ENCODE data around the gene PHACTR3. TPM values are rescaled to one million over a fixed set of nuclear protein-coding genes. Genes with fewer than 3 reads are reported as not detected.
A peak's percentile ranks its signal among the peaks of the same experiment; 100 is the strongest.

Gene PHACTR3
- total and polyA plus RNA-seq, 2 donors (not counting 3 experiments of a cell fraction or from before 2014, with no cell fraction given), result not detected

- H3K4me2 ChIP-seq (ENCODE audit: insufficient read depth, low read length), result no peak overlapping the region
- no peaks in the 10 kb centered on the region for H3K4me1 ChIP-seq (ENCODE audit: control insufficient read depth, extremely low read depth, insufficient read depth, low read length)
- ChIA-PET POLR2A (no interaction called here), CTCF (no interaction called here)
- H2AFZ ChIP-seq (ENCODE audit: low read depth, low read length), result no peak overlapping the region
- FAIRE-seq (no peak), DNase-seq (ENCODE audit: low read depth, low spot score) (no peak)
- BruUV-seq (replicated peaks), result no TSS peak
- H3K27me3 ChIP-seq (ENCODE audit: control insufficient read depth in 2 of 2, insufficient read depth in 2 of 2, low read length in 2 of 2), result no peaks in the 10 kb centered on the region
- H3K27ac ChIP-seq (ENCODE audit: insufficient read depth, low read depth, low read length), result no peak overlapping the region
- dilution Hi-C loops (cut with MboI; ENCODE audit: extremely low pct_ligation_motif_present, low sequenced_read_pairs) (no loop called here), intact Hi-C loops (cut with micrococcal nuclease) (no loop called here)
- no peaks in the 10 kb centered on the region for H3K79me2 ChIP-seq (ENCODE audit: control insufficient read depth, insufficient read depth, low read length)
- H3K36me3 ChIP-seq (ENCODE audit: control insufficient read depth in 2 of 2, extremely low read depth in 1 of 2, insufficient read depth in 2 of 2, low read length in 2 of 2), result no peaks in the 10 kb centered on the region
- H3K9me3 ChIP-seq (replicated peaks; ENCODE audit: control insufficient read depth, insufficient read depth, low read length), result no peaks in the 10 kb centered on the region
- TF ChIP-seq MAX (IDR thresholded peaks at IDR 0.05; ENCODE audit: insufficient read depth, insufficient read length) (peak; percentile 26), POLR2A (IDR thresholded peaks at IDR 0.05; ENCODE audit: low read depth, low read length) (no peak)
- H4K20me1 ChIP-seq (replicated peaks; ENCODE audit: control insufficient read depth, extremely low read depth, insufficient read depth, low read length), result no peaks in the 10 kb centered on the region
- no peak overlapping the region for H3K4me3 ChIP-seq (replicated peaks in 1 of 3; ENCODE audit: insufficient read depth in 1 of 3, low read depth in 1 of 3, low read length in 3 of 3)
- H3K9ac ChIP-seq (replicated peaks; ENCODE audit: extremely low read depth, insufficient read depth, low read length), result no peak overlapping the region
- H3K9me1 ChIP-seq (replicated peaks; ENCODE audit: control insufficient read depth, extremely low read depth, insufficient read depth, low read length), result no peaks in the 10 kb centered on the region
Observed at GRCh38 chr20:59752101-59752586, 147.8 kb downstream of the PHACTR3 start.

- H3K9me1 ChIP-seq (replicated peaks; ENCODE audit: control insufficient read depth, extremely low read depth, insufficient read depth, low read length), result no peaks in the 10 kb centered on the region
- ChIA-PET POLR2A (no interaction called here), CTCF (no interaction called here)
- H3K4me1 ChIP-seq (ENCODE audit: control insufficient read depth, extremely low read depth, insufficient read depth, low read length), result no peaks in the 10 kb centered on the region
- no peaks in the 10 kb centered on the region for H3K27me3 ChIP-seq (ENCODE audit: control insufficient read depth in 2 of 2, insufficient read depth in 2 of 2, low read length in 2 of 2)
- DNase-seq (ENCODE audit: low read depth, low spot score), result no peak
- intact Hi-C loops (cut with micrococcal nuclease) (no loop called here), dilution Hi-C loops (cut with MboI; ENCODE audit: extremely low pct_ligation_motif_present, low sequenced_read_pairs) (no loop called here)
- no peaks in the 10 kb centered on the region for H3K9me3 ChIP-seq (replicated peaks; ENCODE audit: control insufficient read depth, insufficient read depth, low read length)
- no peak overlapping the region for H3K9ac ChIP-seq (replicated peaks; ENCODE audit: extremely low read depth, insufficient read depth, low read length)
- no peaks in the 10 kb centered on the region for H4K20me1 ChIP-seq (replicated peaks; ENCODE audit: control insufficient read depth, extremely low read depth, insufficient read depth, low read length)
- no peaks in the 10 kb centered on the region for H3K79me2 ChIP-seq (ENCODE audit: control insufficient read depth, insufficient read depth, low read length)
- no peak overlapping the region for H3K4me3 ChIP-seq (replicated peaks in 1 of 3; ENCODE audit: insufficient read depth in 1 of 3, low read depth in 1 of 3, low read length in 3 of 3)
- H3K4me2 ChIP-seq (ENCODE audit: insufficient read depth, low read length), result no peak overlapping the region
- FAIRE-seq, result no peak
- TF ChIP-seq EZH2 (IDR thresholded peaks at IDR 0.05; ENCODE audit: borderline replicate concordance, low read depth, low read length, severe bottlenecking), result no peak
- BruUV-seq (replicated peaks), result no TSS peak
- H3K36me3 ChIP-seq (ENCODE audit: control insufficient read depth in 2 of 2, extremely low read depth in 1 of 2, insufficient read depth in 2 of 2, low read length in 2 of 2), result no peaks in the 10 kb centered on the region
- no peak overlapping the region for H3K27ac ChIP-seq (ENCODE audit: insufficient read depth, low read depth, low read length)
- H2AFZ ChIP-seq (ENCODE audit: low read depth, low read length), result no peak overlapping the region
Observed at GRCh38 chr20:59752704-59753460, 148.5 kb downstream of the PHACTR3 start.
